ENCODE results near the gene JDP2. TPM values are rescaled to one million over a fixed set of nuclear protein-coding genes. Genes with fewer than 3 reads are reported as not detected.
A peak's percentile ranks its signal among the peaks of the same experiment; 100 is the strongest.

The JDP2 gene
- total RNA-seq, 1 donor from 2014 or later = 58.0 TPM

DNA sequence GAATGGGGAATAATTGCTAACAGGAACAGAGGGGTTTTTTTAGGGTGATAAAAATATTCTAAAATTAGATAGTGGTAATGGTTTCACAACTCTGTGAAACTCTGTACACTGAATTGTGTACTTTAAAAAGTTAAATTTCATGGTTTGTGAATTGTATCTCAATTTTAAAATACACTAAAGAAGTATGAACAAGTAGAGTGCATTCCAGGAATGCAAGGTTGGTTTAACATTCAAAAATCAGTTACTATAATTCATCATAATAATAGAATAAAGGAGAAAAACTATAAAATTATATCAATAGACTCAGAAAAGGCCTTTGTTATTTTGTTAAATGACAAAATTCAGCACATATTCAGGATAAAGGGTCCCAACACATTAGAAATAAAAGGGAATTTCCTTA is 83.4 kb downstream of the JDP2 start:
- ATAC-seq = no peak
- no peaks in the 10 kb centered on the region for H3K36me3 ChIP-seq
- H3K27ac ChIP-seq = no peak overlapping the region
- intact Hi-C loops (cut with DNase I) = no loop called here
- TF ChIP-seq, protein P1, sequence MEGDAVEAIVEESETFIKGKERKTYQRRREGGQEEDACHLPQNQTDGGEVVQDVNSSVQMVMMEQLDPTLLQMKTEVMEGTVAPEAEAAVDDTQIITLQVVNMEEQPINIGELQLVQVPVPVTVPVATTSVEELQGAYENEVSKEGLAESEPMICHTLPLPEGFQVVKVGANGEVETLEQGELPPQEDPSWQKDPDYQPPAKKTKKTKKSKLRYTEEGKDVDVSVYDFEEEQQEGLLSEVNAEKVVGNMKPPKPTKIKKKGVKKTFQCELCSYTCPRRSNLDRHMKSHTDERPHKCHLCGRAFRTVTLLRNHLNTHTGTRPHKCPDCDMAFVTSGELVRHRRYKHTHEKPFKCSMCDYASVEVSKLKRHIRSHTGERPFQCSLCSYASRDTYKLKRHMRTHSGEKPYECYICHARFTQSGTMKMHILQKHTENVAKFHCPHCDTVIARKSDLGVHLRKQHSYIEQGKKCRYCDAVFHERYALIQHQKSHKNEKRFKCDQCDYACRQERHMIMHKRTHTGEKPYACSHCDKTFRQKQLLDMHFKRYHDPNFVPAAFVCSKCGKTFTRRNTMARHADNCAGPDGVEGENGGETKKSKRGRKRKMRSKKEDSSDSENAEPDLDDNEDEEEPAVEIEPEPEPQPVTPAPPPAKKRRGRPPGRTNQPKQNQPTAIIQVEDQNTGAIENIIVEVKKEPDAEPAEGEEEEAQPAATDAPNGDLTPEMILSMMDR (IDR thresholded peaks at IDR 0.05) = no peak
- no peak overlapping the region for H3K4me3 ChIP-seq
- no peaks in the 10 kb centered on the region for H3K27me3 ChIP-seq
- DNase-seq = no peak
- peaks cover 12% of the 10 kb centered on the region for H3K4me1 ChIP-seq
- peaks cover 16% of the 10 kb centered on the region for H3K9me3 ChIP-seq

DNA sequence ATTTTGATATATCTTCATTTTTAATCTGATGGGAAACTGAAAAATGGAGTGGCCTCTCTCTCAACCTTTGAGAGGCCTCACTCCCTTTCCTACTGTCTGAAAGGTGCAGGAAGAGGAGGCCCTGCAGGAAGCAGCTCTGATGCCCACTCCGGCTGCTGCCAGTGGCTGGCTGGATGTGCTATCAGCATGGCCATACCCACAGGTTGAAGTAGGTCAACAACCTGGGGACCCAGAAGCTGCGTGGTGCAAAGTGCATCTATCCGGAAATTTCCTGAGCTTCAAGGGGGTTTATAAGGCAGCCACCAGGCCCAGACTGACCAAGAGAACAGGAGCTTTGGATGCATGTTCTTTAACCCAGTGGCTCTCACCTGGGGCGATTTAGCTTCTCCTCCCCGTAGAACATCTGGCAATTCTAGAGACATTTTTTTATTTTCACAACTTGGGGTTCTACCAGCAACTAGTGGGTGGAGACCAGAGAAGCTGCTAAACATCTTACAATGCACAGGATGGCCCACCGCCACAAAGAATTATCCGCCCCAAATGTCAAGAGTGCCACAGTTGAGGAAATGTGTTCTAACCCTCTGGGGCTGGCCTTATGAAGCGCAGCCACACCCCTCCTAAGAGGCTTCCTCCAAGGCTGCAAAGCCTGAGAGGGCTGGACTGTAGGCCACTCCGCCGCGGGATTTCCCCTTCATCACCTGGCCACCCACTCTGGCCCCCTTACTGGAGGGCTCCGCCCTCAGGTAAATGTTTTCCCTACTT is 86.3 kb downstream of the JDP2 start:
- Histone ChIP-seq H3K4me1 (peaks cover 12% of the 10 kb centered on the region), H3K36me3 (no peaks in the 10 kb centered on the region), H3K4me3 (peak overlapping the region; percentile 40), H3K9me3 (peaks cover 8% of the 10 kb centered on the region), H3K27ac (peak overlapping the region; percentile 42), H3K27me3 (no peaks in the 10 kb centered on the region)
- intact Hi-C loops (cut with DNase I) = no loop called here
- DNase-seq (no peak), ATAC-seq (peak; percentile 73)
- TF ChIP-seq, protein P1 (IDR thresholded peaks at IDR 0.05) = no peak

DNA sequence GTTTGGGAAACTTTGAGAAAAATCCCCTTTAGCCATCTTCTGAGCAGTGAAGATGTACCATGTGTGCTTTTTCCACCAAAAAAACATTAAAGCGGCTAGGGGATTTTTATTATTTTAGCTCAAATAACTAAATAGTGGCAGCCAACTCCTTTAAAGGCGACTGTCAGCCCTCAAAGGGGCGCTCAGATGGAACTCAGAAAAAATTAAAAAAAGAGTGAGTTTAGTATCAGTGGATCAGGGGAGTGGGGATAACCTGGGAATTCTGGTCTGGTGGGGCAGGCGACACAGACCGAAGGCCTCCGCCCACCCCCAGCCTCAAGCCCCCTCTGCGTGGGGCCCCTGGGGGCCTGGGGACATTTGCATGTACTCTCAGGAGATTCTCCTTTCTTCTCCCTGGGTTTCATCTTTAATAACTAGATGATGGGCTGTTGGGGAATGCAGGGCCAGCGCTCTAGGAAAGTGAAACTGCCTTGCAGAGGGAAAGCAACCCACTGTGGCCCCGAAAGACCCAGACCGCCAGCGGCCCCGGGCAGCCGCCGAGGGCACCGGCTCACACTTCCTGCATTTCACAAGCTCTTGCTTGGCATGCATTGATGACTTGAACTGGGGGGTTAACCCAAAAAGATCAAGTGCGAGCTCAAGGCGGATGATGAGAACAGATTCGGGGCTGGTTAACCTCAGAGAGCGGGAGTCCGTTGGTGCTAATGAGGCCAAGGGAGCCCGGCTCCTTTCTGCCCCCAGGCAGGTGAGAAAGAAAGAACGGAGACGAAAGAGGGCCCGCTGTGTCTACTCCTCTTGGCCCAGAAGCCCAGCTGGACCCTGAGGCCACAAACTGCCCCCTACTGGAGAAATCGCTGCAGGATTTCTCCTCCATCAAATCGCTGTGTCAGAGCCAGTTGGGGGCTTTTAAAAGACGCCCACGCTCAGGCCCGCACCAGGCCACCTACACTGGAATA is 87.1 kb downstream of the JDP2 start:
- Histone ChIP-seq H3K27ac (peak overlapping the region; percentile 42), H3K9me3 (peaks cover 8% of the 10 kb centered on the region), H3K27me3 (no peaks in the 10 kb centered on the region), H3K4me3 (peak overlapping the region; percentile 40), H3K36me3 (no peaks in the 10 kb centered on the region), H3K4me1 (peaks cover 12% of the 10 kb centered on the region)
- intact Hi-C loops (cut with DNase I) = no loop called here
- TF ChIP-seq, protein P1 (IDR thresholded peaks at IDR 0.05) = no peak
- DNase-seq (no peak), ATAC-seq (peak; percentile 72)

DNA sequence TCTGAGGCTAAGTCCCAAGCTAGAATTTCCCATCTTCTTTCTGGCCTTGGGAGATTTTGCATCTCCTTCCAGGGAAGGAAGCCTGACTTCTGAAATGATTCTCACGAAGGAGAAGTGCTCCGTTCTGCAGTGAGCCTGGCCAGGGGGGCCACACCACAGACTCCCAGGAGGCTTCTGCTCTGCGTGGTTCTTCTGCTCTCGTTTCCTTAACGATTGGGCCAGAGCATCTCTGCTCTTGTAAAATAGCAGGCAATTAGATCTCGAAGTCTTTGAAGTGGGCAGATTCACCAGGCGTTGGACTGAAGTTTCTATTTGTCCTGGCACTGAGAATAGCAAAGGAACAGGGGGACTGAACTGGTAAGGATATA is 87.8 kb downstream of the JDP2 start:
- H3K4me1 ChIP-seq = peaks cover 12% of the 10 kb centered on the region
- H3K27me3 ChIP-seq = no peaks in the 10 kb centered on the region
- H3K36me3 ChIP-seq = no peaks in the 10 kb centered on the region
- H3K4me3 ChIP-seq = peak overlapping the region; percentile 40
- TF ChIP-seq, protein P1 (IDR thresholded peaks at IDR 0.05) = no peak
- intact Hi-C loops (cut with DNase I) = no loop called here
- peaks cover 8% of the 10 kb centered on the region for H3K9me3 ChIP-seq
- H3K27ac ChIP-seq = peak overlapping the region; percentile 11
- DNase-seq (no peak), ATAC-seq (peak; percentile 58)

DNA sequence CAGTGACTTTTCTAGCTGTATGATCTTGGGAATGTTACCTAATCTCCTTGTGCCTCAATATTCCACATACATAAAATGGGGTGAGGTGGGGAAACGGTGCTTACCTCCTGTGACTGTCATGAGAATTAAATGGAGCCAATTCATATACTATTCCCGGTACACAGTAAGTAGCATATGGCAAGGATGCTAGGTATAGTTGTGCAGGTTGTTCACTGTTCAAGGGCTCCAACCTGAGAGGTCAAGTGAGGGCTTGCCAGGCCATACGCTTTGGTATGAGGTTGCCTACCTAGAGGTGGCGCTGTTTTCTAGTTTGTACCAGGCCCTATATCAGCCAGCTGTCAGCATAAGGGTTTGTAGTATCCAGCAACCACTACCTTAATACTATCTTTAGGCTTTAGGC is 90.8 kb downstream of the JDP2 start:
- H3K27me3 ChIP-seq = no peaks in the 10 kb centered on the region
- ATAC-seq (peak; percentile 53), DNase-seq (no peak)
- no peak overlapping the region for H3K27ac ChIP-seq
- no peak overlapping the region for H3K4me3 ChIP-seq
- no peaks in the 10 kb centered on the region for H3K36me3 ChIP-seq
- H3K9me3 ChIP-seq = no peaks in the 10 kb centered on the region
- intact Hi-C loops (cut with DNase I) = no loop called here
- TF ChIP-seq, protein P1 (IDR thresholded peaks at IDR 0.05) = peak; percentile 43
- peaks cover 14% of the 10 kb centered on the region for H3K4me1 ChIP-seq

All from upper lobe of right lung (tissue), 1 donor.